Epithelial cell of prostate (primary cell): ENCODE results near the gene KRT222.

Experiments used
- DNase-seq: peaks from one replicate; pipeline ENCODE4 v3.0.0-alpha.2; 2011; ENCODE audit warnings: low read depth, low spot score
- H3K27ac ChIP-seq: fragments of 450-650 bp; 2 replicates; pipeline ENCODE4 v1.5.1; 2017; ENCODE audit warnings: mild to moderate bottlenecking

KRT222 gene

DNA sequence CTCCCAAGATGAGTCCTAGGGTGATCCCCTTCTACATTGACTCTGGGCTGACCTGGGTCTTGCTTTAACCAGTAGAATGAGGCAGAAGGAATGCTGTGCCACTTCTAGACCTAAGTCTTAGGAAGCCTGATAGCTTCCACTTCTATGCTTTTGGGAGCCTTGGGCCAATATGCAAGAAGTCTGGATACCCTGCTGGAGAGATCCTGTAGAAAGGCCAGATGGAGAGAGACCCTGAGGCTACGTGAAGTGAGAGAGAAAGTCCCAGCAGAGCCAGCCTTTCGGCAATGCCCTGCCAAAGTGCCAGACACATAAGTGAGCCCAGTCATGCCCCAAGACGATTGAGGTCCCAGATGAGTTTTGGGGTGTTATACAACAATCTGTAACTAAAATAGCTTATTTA lies 1.7 kb downstream of the KRT222 start:
- H3K27ac ChIP-seq: no peak overlapping the region
- no peak for DNase-seq

DNA sequence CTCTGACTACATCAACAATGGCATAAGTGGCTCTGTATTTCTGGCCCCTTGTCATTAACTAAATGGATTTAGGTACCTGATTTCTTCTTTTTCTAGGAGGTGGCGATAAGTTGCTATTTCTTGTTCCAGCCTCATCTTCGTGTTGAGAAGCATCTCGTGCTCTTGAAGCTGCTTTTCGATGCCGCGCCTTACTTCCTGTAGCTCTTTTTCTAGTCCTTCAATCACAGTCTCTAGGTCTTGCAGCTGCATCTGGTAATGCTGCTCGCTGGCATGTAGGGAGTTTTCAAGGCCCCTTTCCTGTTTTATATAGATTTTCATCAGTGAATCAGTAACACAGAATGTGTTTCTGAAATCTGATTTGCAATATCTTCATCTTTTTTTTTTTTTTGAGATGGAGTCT lies 5.1 kb downstream of the KRT222 start:
- no peak for DNase-seq
- no peak overlapping the region for H3K27ac ChIP-seq

DNA sequence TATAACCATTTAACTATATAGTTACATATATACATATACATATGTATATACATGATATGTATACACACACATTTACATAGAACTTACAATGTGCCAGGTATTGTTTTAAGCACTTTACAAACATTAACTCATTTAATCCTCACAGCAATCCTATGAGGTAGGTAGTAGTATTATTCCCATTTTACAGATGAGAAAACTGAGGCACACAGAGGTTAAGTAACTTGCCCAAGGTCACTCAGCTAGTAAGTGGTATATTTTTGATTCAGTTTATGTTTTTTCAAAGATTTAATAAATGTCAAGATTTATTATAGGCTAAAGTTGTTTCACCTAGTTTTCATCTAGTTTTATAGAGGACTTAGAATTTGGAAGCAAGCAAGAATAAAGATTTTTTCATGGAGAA lies 6.6 kb downstream of the KRT222 start:
- H3K27ac ChIP-seq: no peak overlapping the region
- no peak for DNase-seq

DNA sequence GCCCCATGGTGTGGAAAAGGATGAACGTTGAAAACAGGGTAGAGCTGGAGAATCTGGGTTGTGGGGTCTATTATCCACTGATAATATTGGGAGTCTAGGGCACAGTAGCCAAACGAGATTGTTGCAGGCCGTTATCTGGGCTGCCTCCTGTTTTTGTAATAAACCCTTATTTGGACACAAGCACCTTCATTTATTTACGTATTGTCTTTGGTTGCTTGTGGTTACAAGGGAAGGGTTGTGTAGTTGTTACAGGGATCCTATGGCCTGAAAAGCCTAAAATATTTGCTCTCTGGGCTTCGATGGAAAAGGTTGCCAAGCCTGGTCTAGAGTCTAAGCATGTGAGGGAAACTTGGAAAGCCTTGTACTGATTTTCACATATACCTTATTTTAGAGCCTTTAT lies 13.0 kb downstream of the KRT222 start:
- H3K27ac ChIP-seq: no peak overlapping the region
- no peak for DNase-seq

DNA sequence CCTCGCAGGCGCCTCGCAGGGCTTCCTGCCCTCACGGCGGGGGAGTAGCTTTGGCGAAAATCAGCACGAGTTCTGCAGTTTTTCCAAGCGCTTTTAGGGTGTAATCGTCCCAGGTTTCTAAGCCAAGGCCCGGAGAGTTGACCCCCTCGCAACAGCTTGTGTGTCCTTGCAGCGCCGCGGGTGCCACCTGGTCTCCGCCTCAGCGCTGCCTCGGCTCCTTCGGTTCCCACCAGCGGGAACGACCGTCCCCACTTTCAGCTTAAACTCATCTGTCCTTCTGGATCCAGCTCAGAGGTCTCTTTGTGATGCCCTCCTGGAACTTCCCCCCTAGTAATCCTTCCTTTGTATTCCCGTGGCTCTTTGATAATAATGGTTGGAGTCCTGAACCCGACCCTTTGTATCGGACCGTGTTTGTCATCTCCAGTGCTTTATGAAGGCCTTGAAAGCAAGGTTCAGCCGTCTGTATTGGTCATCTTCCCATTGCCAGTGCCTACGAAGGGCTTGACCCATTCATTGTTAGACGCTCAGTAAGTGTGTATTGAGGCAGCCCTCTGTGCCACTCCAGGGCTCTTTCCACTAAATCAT lies 16.5 kb downstream of the KRT222 start:
- H3K27ac ChIP-seq: peak overlapping the region; percentile 87
- no peak for DNase-seq

DNA sequence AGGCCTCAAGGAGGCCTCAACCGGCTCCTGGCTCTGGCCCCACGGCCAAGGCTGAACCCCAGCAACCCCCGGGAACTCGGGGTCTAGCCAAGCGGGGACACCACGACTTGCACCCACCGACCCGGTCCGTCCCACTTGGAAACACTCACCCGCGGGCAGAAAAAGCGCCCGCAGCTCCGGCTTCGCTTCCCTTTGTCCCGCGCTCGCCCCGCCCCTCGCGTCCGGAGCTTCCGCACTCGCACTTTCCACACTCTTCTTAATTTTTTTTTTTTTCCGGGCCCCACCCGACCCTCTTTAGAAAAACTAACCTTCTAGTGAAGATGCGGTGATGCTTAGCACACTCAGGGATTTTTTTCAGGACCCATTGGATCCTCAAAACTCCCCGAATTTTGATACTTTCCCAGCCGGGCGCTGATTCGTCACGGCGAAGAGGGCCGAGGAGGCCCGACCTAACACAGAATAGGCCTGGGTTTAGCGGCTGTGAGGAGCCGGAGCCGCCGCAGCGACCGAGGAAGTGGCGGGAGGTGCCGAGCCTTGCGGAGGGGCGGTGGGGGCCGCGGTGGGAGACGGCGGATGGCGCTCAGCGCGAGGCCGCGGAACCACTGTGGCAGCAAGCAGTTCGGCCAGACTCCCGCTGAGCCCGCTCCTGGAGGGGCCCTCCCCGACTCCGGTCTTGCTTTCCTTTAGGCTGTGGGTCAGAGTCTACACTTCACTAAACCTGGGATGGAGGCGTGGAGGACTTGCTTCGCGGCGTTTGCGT lies 17.2 kb downstream of the KRT222 start, which contains the start of gene SMARCE1:
Gene SMARCE1 (minus strand): TSS at position 195 of the 760 bp plus-strand sequence. CDS start 2,016 bp downstream, outside the sequence.
- peak within 1 kb of the TSS; percentile 87 for H3K27ac ChIP-seq
- DNase-seq: no peak

DNA sequence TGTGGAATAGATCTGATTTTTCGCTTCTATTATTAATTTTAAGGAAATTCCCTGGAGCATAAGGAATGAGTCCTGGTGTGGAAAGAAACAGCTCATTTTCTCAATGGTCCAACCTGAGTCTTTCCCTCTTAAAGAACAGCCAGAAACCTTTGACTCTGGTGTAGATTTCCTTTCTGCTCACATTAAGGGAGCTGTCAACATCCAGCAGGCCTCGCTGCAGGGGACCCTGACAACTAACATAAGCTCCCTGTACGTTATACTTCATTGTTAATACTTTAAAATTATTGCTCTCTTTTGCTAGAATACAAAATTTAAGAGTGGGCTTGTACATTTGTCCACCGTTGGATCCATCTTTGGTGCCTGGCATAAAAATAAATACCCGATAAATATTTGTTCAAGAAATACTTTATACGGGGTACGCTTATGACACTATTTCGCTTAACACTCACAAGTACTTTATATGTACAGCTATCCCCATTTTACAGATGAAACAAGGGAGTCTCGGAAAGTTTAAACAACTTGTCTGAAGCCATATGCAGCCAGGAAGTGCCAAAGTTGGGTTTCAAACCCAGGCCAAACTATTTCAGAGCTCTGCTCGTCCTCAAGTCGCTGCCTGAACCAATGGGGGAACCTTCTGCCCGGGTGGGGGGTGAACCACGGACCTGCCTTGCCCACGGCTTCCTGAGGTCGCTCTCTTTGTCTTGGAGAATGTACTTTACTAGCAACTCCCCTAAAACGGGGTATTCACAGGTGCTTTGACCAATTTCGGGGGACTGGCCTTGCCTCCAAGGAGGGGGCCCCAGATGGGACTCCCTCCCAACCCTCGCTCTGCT lies 18.0 kb downstream of the KRT222 start:
- H3K27ac ChIP-seq: peak overlapping the region; percentile 87
- no peak for DNase-seq

DNA sequence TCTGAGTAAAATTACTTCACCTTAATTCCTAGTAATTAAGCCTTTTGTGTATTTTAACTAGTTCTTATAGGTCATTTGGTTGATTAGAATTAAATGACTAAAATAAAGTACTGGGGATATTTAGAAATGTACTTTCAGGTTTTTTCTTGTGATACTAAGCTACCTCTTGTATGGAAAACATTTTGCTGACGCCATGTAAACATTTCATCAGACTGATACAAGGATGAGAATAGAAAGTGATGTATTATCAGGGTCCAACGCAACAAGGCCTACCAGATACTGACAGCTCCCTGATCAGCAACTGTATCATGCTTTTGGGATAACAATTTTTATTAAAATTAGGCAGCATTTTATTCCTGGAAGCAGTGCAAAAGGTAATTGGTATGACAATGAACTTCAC lies 19.0 kb downstream of the KRT222 start:
- no peak overlapping the region for H3K27ac ChIP-seq
- no peak for DNase-seq

DNA sequence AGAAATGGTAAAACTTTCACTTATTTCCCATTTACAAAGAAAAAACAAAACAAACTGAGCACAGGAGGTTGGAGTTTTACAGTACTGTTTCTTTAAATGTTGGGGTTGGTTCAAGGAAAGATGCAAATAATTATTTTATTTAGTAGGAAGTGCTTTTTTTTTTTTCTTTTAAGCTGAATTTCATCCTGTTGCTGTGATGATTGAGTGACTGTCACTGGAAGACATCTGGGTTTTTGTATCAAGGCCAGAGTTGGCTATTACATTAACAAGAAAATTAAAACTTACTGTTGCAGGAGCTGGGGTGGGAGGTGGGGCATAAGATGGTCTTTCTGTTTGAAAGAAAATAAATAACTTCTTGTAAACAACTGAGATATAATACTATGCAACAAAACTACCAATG lies 19.7 kb downstream of the KRT222 start:
- DNase-seq: no peak
- no peak overlapping the region for H3K27ac ChIP-seq

DNA sequence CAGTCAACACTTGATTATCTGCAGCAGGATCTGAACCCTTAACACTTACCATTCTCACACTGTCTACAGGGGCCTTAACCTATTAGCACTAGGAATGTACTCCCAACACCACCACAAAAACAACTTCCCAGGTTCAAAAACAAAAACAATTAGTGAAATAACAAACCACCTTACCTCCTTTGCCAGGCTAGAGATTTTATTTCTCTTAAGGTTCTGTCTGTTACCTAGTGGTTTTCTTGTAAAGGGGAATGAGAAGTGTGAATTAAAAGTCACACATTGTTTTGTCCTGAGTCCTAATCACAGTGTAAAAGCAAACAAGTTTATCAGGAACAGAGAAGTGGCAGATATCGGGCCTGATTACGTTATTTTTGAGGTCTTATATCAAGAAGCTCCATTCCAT lies 27.0 kb downstream of the KRT222 start:
- DNase-seq: no peak
- no peak overlapping the region for H3K27ac ChIP-seq

DNA sequence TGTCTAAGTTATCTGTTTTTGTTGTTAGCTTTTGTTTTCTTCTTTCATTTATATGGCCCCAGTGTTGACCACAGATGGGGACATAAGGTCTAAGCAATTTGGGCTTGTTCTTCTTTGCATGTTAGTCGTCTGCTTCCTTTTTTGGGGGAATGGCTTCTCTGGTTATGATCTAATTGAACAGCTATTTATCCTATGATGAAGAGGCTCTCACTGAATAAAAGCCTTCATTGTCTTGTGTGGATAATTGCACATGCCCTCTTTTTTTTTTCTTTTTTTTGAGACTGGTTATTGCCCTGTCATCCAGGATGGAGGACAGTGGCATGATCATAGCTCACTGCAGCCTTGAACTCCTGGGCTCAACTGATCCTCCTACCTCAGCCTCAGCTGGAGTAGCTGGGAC lies 31.1 kb downstream of the KRT222 start:
- DNase-seq: no peak
- H3K27ac ChIP-seq: no peak overlapping the region

DNA sequence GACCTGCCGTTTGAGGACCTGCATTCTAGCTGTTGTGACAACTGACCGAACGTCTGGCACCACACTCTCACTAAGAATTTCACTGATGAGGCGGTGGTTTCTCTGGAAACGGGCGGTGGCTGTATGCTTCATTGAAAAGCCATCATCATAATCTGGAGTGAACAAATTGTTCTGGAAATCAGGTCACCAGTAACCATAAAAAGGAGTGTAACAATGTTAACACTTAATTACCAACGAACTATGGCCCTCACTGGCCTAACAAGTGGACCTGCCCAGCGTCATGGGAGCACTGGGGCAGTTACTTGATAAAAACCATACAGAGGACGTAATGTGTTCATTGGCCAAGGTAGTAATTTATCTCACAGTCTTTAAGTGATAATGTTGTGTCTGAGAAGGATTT lies 32.8 kb downstream of the KRT222 start:
- no peak for DNase-seq
- no peak overlapping the region for H3K27ac ChIP-seq

DNA sequence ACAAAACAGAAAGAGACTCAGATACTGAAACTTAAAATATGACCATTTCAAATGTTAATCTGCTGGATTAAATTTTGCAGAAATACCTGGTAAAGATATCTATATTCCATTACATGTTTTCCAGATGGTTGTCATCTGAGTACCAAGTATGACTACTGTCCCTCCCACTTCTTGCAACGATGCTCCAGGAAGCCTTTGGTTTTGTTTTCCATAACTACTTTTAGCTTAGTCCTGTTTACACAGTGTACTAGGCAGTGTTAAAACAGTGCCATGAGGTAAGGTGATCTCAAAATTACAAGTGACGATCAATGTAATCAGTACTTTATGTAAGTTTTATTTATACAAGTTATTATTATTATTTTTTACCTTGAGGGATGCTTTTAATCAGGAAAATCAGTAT lies 35.1 kb downstream of the KRT222 start:
- no peak overlapping the region for H3K27ac ChIP-seq
- no peak for DNase-seq

DNA sequence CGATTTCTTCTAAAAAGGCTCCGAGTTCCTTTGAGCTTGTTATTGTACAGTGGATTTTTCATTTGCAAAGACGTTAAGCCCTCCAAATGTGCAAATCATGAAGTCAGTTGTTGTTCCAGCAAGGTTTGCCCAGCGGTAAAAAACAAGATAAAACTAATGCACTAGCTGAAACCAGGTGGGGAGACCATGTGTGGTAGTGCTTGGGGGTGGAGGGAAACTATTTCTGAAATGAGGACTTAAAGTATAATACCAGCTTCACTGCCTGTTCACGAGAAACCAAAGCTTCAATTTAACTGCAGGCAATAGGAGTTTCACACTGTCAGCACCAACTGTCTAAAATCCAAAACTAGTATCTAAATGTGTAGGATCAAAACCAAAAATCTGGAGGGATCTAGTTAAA lies 39.7 kb downstream of the KRT222 start:
- H3K27ac ChIP-seq: no peak overlapping the region
- no peak for DNase-seq

DNA sequence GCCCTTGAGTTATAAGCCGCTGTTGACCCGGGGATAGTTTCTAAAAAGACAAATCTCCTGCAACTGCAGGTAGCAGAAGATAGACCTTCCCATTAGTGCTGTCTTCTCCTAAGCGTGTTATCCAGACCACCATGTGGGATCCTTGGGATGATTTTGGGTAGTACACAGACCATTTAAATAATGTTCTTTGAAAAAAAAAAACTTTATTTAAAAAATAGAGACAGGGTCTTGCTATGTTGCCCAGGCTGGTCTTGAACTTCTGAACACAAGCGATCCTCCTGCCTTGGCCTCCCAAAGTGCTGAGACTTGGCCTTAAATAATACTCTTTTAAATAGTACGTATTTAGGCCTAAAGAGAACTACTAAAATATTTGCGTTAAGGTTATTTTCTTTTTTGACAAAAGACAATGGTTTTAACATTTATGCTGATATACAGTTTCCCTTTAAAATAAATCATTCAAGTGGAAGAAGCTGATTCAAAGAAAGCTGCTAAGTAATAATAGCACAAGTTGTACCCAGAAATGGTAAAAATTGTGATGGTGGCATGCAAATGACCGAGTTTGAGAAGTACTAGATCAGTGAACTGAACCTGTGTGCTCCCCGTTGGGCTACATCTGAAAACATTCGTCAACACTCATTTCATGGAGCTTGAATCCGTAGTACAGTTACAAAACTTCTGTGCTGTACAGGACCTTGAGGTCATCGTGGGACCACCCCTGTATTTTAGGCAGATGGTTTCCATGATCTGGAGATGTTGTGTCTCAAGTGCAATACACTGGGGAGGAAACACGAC lies 41.4 kb downstream of the KRT222 start:
- H3K27ac ChIP-seq: no peak overlapping the region
- DNase-seq: no peak

DNA sequence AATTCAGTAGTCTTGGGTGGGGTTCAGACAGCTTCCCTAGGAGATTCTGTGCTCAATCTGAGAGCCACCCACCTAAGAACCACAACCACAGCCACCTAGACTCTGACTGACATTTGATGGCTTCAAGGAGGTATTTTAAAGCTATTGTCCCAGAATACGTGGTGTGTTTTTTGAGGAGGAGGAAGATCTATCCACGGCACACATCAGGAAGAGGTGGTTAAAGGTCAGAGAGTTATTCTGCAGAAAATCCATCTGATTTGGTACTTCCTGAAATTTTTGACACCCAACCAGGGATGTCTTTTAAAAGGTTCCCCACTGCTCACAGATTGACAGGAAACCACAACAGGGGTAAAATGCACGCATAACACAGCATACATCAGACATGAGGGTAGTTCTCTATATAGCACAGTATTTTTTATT lies 42.5 kb downstream of the KRT222 start:
- no peak for DNase-seq

DNA sequence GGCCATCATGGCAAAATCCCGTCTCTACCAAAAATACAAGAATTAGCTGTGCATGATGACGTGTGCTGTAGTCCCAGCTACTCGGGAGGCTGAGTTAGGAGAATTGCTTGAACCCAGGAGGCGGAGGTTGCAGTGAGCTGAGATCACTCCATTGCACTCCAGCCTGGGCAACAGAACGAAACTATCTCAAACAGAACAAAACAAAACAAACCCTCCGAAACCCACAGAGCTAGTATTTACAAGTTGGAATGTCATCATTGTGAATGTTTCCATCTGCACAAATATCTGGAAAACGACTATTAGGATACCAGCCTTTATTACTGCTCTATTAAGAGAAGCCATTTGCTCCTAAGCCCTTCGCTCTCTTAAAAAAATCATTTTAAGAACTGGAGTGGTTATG lies 43.4 kb downstream of the KRT222 start:
- no peak for DNase-seq

More for the DNA sequence above, 42.5 kb downstream of the KRT222 start:
- H3K27ac ChIP-seq: no peak overlapping the region

DNA sequence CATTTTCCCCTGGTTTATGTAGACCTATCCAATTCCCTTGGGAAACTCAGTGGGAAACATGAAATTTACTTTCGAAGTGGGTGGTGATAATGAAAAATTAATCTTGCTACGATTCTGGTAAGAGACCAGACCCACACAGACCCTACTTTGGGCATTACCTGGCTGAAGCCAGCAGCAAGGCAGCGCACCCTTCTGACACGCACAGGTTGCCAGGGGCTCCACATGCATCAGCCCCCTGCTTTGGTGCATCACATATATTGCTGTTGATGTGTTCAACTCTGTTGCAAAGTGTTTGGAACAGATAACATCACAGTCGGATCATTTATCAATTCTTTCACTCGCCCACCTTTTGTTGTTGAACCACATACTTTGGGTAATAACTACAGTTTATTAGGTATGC lies 44.0 kb downstream of the KRT222 start:
- H3K27ac ChIP-seq: no peak overlapping the region

More for the DNA sequence above, 43.4 kb downstream of the KRT222 start:
- H3K27ac ChIP-seq: no peak overlapping the region

DNA sequence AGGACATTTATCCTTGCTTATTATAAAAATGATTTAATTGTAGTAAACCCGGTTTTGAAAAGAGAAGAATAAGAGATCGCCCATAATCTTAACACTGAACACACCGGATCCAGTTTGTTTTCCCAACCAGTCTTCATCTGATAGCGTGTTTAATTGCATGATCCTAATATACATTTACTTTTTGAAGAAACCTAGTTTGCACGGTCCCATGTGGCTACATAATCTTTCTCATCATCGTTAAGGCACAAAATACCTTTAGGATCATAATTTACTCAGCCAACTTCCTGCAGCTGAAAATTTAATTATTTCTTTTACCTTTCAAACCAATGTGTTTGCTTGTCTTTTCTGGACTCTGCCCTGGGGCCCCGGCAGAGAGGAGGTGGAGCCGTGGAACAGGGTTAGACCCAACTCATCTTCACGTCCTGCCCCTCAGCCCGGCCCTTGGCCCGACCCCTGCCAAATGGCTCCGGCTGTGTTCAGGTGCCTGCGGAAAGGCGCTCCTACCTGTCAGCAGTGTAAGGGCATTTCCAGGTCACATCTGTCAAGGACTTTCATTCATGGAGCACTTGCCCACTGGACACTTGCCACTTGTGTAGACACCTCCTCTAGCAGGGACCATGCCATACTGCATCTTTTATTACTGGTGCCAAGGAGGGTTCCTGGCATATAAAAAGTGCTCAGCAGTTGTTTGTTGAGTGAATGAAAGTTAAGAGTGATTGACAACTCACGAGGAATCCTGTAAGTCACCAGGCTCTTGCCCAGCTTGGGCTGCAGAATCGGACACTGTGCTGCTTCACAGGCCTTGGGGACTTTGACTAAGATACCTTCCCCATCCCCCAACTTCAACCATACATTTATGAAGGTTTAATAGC lies 46.0 kb downstream of the KRT222 start:
- no peak for DNase-seq
- no peak overlapping the region for H3K27ac ChIP-seq

More for the DNA sequence above, 44.0 kb downstream of the KRT222 start:
- no peak for DNase-seq
